ENCODE results near the gene SLC5A11.

DNA sequence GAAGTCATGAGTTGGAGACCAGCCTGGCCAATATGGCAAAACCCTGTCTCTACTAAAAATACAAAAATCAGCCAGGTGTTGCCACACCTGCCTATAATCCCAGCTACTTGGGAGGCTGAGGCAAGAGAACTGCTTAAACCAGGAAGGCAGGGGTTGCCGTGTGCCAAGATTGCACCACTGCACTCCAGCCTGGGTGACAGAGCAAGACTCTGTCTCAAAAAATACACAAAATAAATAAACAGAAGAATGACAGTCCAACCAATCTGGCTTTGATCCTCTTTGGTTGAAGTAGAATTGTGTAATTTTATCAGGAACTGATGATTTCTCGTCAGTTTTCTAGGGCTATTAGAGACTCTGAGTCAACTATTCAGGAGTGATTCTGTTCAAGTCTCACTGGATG is 79.4 kb downstream of the SLC5A11 start:
- TF ChIP-seq, protein P1, sequence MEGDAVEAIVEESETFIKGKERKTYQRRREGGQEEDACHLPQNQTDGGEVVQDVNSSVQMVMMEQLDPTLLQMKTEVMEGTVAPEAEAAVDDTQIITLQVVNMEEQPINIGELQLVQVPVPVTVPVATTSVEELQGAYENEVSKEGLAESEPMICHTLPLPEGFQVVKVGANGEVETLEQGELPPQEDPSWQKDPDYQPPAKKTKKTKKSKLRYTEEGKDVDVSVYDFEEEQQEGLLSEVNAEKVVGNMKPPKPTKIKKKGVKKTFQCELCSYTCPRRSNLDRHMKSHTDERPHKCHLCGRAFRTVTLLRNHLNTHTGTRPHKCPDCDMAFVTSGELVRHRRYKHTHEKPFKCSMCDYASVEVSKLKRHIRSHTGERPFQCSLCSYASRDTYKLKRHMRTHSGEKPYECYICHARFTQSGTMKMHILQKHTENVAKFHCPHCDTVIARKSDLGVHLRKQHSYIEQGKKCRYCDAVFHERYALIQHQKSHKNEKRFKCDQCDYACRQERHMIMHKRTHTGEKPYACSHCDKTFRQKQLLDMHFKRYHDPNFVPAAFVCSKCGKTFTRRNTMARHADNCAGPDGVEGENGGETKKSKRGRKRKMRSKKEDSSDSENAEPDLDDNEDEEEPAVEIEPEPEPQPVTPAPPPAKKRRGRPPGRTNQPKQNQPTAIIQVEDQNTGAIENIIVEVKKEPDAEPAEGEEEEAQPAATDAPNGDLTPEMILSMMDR (conservative IDR thresholded peaks at IDR 0.05) = no peak
- TF ChIP-seq ZFX (IDR thresholded peaks at IDR 0.05) = no peak
